Measurements from ENCODE around the gene CSNK1A1.
"Not testable (repeated sequence)": the region's sequence is repeated elsewhere in the genome, so short reads cannot be mapped to it uniquely, and the experiment has no call there.

CSNK1A1 gene

DNA sequence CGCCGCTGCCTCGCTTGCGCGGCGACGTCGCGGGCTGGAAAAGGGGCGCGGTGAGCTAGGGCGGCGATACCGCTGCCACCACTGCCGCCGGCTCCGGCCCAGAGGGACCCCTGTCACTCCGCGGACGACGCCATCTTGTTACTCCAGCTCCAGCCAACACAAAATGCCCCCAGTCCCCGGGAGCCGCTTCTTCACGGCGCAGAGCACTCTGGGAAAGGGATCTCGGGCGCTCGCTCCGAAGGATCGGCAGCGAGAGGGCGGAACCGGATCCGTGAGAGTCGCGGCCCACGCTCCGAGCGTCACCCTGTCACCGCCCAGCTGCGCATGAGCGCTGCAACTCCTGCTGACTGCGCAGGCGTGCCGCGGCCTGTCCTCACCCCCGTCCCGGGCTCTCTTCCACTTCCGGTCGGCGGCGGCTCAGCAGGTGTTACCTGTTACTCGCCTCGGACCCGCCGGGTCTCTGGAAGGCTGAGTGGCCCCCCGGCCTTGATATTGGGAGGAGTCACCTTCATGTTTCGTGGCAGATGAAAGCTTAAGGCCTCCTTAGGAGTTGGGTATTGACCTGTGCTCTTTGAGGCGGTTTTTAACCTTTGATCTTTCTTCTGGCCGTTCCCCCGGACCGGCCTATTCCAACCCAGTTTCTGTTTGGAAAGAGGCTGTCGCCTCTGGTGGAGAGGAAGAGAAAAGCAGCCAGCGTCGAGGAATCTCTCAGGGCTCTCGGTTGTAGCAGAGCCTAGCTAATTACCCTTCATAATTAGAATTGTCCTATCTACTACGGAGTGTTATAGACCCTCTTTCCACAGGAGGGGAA is at the start of gene CSNK1A1:
CSNK1A1 (minus strand) TSS at position 213 of the 811 bp plus-strand sequence. CDS start 475 bp downstream, outside the sequence.
- DNase-seq (ENCODE audit: low read depth) = peak; percentile 97
- H3K4me3 ChIP-seq (ENCODE audit: control insufficient read depth, low read depth, low read length) = peak within 1 kb of the TSS; percentile 100
- TF ChIP-seq CTCF (conservative IDR thresholded peaks at IDR 0.05; ENCODE audit: control insufficient read depth, insufficient read depth, low read depth, low read length) = peak; percentile 74

DNA sequence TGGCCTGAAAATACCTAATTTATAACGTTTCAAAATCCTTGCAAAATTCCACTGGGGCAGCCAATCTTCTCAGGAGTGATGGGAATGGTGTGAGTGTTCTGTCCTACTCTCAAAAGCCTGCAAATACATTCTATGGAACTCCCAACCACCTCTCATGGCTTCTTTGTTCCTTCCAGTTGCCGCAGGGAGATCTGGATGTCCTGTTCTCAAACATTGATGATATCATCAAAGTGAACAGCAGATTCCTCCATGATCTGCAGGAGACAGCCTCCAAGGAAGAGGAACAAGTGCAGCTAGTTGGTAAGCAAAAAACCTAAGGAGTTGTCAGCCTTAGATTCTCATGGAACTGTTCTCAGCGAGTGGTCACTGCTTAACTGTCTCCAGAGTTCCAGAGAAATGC is 49.7 kb upstream of the CSNK1A1 start:
- no peak for DNase-seq (ENCODE audit: low read depth)
- no peak for TF ChIP-seq CTCF (conservative IDR thresholded peaks at IDR 0.05; ENCODE audit: control insufficient read depth, insufficient read depth, low read depth, low read length)
- H3K4me3 ChIP-seq (ENCODE audit: control insufficient read depth, low read depth, low read length) = no peak overlapping the region

- no peak for TF ChIP-seq CTCF (conservative IDR thresholded peaks at IDR 0.05; ENCODE audit: control insufficient read depth, insufficient read depth, low read depth, low read length)
- no peak overlapping the region for H3K4me3 ChIP-seq (ENCODE audit: control insufficient read depth, low read depth, low read length)
- DNase-seq (ENCODE audit: low read depth) = no peak
Measured at GRCh38 chr5:149599375-149599774, 48.1 kb upstream of the CSNK1A1 start.

DNA sequence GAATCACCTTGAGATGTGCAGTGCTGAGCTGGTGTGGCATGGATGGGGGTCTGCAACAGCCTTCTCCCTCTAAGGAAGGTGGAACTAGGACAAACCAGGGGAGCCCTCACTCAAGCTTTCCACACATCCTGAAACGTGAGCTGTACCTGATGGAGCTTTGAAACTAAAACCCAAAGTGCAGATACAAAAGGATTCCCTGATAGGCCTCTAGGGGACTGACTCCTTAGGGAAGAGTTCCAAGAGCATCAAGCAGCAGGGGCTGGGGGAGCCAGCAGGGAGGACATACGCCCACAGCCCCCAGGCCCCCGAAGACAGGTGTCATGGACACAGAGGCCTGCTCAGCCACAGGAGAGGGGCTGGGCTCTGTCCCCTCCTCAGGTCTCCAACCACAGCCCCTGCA is 47.7 kb upstream of the CSNK1A1 start:
- DNase-seq (ENCODE audit: low read depth) = no peak
- no peak overlapping the region for H3K4me3 ChIP-seq (ENCODE audit: control insufficient read depth, low read depth, low read length)
- no peak for TF ChIP-seq CTCF (conservative IDR thresholded peaks at IDR 0.05; ENCODE audit: control insufficient read depth, insufficient read depth, low read depth, low read length)

- not testable (repeated sequence) for DNase-seq (ENCODE audit: low read depth); H3K4me3 ChIP-seq (ENCODE audit: control insufficient read depth, low read depth, low read length)
Measured at GRCh38 chr5:149598234-149598633, 47.0 kb upstream of the CSNK1A1 start.

DNA sequence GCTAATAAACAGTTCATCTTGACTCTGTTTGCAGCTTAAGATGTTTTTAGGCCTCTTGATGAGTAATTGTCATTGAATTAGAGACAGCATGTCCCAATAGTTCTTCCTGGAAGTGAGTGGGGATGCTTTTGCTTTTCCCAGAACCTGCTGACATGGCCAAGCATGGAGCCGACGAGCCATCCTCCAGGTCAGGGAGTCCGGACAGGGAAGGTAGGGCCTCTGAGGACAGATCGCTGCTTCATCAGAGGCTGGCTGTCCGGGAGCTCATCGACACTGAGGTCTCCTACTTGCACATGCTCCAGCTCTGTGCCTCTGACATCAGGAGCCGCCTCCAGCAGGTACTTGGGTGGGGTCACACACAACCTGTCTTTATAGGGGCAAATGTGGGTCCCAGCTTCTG is 46.4 kb upstream of the CSNK1A1 start:
- TF ChIP-seq CTCF (conservative IDR thresholded peaks at IDR 0.05; ENCODE audit: control insufficient read depth, insufficient read depth, low read depth, low read length) = no peak
- no peak overlapping the region for H3K4me3 ChIP-seq (ENCODE audit: control insufficient read depth, low read depth, low read length)
- no peak for DNase-seq (ENCODE audit: low read depth)

DNA sequence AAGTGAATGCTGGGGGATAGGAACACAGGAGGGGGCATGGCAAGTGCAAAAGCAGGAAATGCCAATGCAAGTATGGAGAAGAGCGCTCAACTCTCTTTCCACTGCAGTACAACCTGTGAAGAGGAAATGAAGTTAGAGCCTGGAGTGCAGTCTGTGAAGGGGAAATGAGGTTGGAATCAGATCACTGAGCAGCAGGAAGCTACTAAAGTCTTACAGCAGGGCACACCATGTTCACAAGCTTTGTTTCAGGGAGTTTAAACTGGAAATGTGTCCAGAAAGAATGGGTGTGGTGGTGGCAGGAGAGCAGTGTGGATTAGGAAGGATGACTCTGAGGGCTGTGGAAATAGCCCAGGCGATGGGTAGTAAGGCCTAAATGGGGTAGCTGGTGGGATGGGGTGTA is 45.5 kb upstream of the CSNK1A1 start:
- TF ChIP-seq CTCF (conservative IDR thresholded peaks at IDR 0.05; ENCODE audit: control insufficient read depth, insufficient read depth, low read depth, low read length) = no peak
- H3K4me3 ChIP-seq (ENCODE audit: control insufficient read depth, low read depth, low read length) = no peak overlapping the region
- no peak for DNase-seq (ENCODE audit: low read depth)

GRCh38 chr5:149595105-149595504 is 43.9 kb upstream of the CSNK1A1 start:
- not testable (repeated sequence) for H3K4me3 ChIP-seq (ENCODE audit: control insufficient read depth, low read depth, low read length); DNase-seq (ENCODE audit: low read depth)

Data from fibroblast of mammary gland (primary cell).